Hepatocyte (in vitro differentiated cells): ENCODE results near the gene SPINT3.

Experiments used
- CTCF ChIP-seq: fragments of 200-600 bp; sonication (generic); IDR thresholded peaks from 2 replicates; pipeline ENCODE4 v1.5.1; 2016; ENCODE audit warnings: antibody characterized with exemption, mild to moderate bottlenecking; ENCODE audit not compliant: poor library complexity
- EZH2 ChIP-seq: fragments of 200-600 bp; sonication (generic); IDR thresholded peaks from 2 replicates; pipeline ENCODE4 v1.6.1; 2016; ENCODE audit warnings: antibody characterized with exemption, mild to moderate bottlenecking, borderline replicate concordance

GRCh38 chr20:45527294-45527693, 11.9 kb upstream of the SPINT3 start:
- TF ChIP-seq CTCF (no peak), EZH2 (no peak)
